Suprapubic skin (tissue), 4 donors: ENCODE data around the gene FRMPD2. TPM values are rescaled to one million over a fixed set of nuclear protein-coding genes. Genes with fewer than 3 reads are reported as not detected.

ENCODE experiments used
- DNase-seq, 2 donors: peaks; one replicate each; pipeline ENCODE4 v3.0.0-alpha.2; 2019; ENCODE audit warnings: low spot score in 2 of 2
- H3K27ac ChIP-seq: fragments of 200-600 bp; sonication (generic); one replicate; pipeline ENCODE4 v1.5.1; 2019
- H3K27me3 ChIP-seq: fragments of 200-600 bp; sonication (generic); one replicate; pipeline ENCODE4 v1.5.1; 2019
- H3K36me3 ChIP-seq: fragments of 200-600 bp; sonication (generic); one replicate; pipeline ENCODE4 v1.5.1; 2019
- H3K4me1 ChIP-seq: fragments of 200-600 bp; sonication (generic); one replicate; pipeline ENCODE4 v1.5.1; 2019
- H3K4me3 ChIP-seq: fragments of 200-600 bp; sonication (generic); one replicate; pipeline ENCODE4 v1.5.1; 2019; ENCODE audit warnings: mild to moderate bottlenecking
- H3K9me3 ChIP-seq: fragments of 200-600 bp; sonication (generic); one replicate; pipeline ENCODE4 v1.5.1; 2019
- EP300 ChIP-seq: sonication (generic); formaldehyde crosslinking; IDR thresholded peaks from one replicate; pipeline ENCODE4 v1.6.1; 2017; ENCODE audit warnings: antibody characterized with exemption
- POLR2A ChIP-seq, 2 donors: fragments of 450-650 bp; IDR thresholded peaks; one replicate each; pipeline ENCODE4 v1.6.1; 2017; ENCODE audit warnings: antibody characterized with exemption in 2 of 2, mild to moderate bottlenecking in 2 of 2, moderate library complexity in 2 of 2
- POLR2AphosphoS5 ChIP-seq, 3 donors: sonication (generic); formaldehyde crosslinking; IDR thresholded peaks; one replicate each; pipeline ENCODE4 v1.6.1; 2017; ENCODE audit warnings: antibody characterized with exemption in 3 of 3
- WGBS: methylation state at CpG from one replicate; pipeline ENCODE4 v1.1.5; 2018; 5-methylcytosine and 5-hydroxymethylcytosine counted together
- total RNA-seq, 4 donors: library from RNA; depleted of rRNA; stranded (reverse); fragments of >200 nt; gene quantifications; one replicate each; pipeline ENCODE4 v1.1.0, GENCODE V29; 2016
- TF ChIP-seq, protein P1 (sequence below), 2 donors: fragments of 200-600 bp in 1 of 2; fragments of 450-650 bp in 1 of 2; sonication (generic) in 1 of 2; IDR thresholded peaks; one replicate each; pipeline ENCODE4 v1.5.1; 2016 to 2019; ENCODE audit warnings: antibody characterized with exemption in 2 of 2, mild to moderate bottlenecking in 1 of 2, moderate library complexity in 1 of 2

Gene FRMPD2
- total RNA-seq, 4 donors from 2014 or later = 0.72 TPM; not detected in 3

GRCh38 chr10:48199580-48200377 lies 74.7 kb downstream of the FRMPD2 start:
- TF ChIP-seq, protein P1, sequence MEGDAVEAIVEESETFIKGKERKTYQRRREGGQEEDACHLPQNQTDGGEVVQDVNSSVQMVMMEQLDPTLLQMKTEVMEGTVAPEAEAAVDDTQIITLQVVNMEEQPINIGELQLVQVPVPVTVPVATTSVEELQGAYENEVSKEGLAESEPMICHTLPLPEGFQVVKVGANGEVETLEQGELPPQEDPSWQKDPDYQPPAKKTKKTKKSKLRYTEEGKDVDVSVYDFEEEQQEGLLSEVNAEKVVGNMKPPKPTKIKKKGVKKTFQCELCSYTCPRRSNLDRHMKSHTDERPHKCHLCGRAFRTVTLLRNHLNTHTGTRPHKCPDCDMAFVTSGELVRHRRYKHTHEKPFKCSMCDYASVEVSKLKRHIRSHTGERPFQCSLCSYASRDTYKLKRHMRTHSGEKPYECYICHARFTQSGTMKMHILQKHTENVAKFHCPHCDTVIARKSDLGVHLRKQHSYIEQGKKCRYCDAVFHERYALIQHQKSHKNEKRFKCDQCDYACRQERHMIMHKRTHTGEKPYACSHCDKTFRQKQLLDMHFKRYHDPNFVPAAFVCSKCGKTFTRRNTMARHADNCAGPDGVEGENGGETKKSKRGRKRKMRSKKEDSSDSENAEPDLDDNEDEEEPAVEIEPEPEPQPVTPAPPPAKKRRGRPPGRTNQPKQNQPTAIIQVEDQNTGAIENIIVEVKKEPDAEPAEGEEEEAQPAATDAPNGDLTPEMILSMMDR (IDR thresholded peaks at IDR 0.05) = no peak
- TF ChIP-seq POLR2A (IDR thresholded peaks at IDR 0.05) = no peak
- TF ChIP-seq POLR2AphosphoS5 (IDR thresholded peaks at IDR 0.05) = no peak
- TF ChIP-seq EP300 = no peak
- WGBS = 80% methylated on average over 9 of the region's 9 CpGs
- peaks cover under 1% of the 10 kb centered on the region for H3K27me3 ChIP-seq
- no peaks in the 10 kb centered on the region for H3K4me1 ChIP-seq
- no peaks in the 10 kb centered on the region for H3K9me3 ChIP-seq
- no peak overlapping the region for H3K27ac ChIP-seq
- no peak overlapping the region for H3K4me3 ChIP-seq
- no peak for DNase-seq
- no peaks in the 10 kb centered on the region for H3K36me3 ChIP-seq

- no peaks in the 10 kb centered on the region for H3K4me1 ChIP-seq
- no peaks in the 10 kb centered on the region for H3K27me3 ChIP-seq
- TF ChIP-seq POLR2A (IDR thresholded peaks at IDR 0.05) (no peak), POLR2AphosphoS5 (IDR thresholded peaks at IDR 0.05) (no peak), EP300 (no peak)
- TF ChIP-seq, protein P1 (IDR thresholded peaks at IDR 0.05) = no peak
- H3K9me3 ChIP-seq = no peaks in the 10 kb centered on the region
- H3K36me3 ChIP-seq = no peaks in the 10 kb centered on the region
- no peak overlapping the region for H3K27ac ChIP-seq
- DNase-seq = no peak
- WGBS = 74% methylated on average over 6 of the region's 6 CpGs
- no peak overlapping the region for H3K4me3 ChIP-seq
These were observed 77.1 kb downstream of the FRMPD2 start for GRCh38 chr10:48197236-48197899.

GRCh38 chr10:48195803-48196202 lies 78.7 kb downstream of the FRMPD2 start:
- TF ChIP-seq EP300 = no peak
- no peak for TF ChIP-seq POLR2A (IDR thresholded peaks at IDR 0.05)
- TF ChIP-seq, protein P1 (IDR thresholded peaks at IDR 0.05) = no peak
- no peak for TF ChIP-seq POLR2AphosphoS5 (IDR thresholded peaks at IDR 0.05)
- H3K4me3 ChIP-seq = no peak overlapping the region

DNA sequence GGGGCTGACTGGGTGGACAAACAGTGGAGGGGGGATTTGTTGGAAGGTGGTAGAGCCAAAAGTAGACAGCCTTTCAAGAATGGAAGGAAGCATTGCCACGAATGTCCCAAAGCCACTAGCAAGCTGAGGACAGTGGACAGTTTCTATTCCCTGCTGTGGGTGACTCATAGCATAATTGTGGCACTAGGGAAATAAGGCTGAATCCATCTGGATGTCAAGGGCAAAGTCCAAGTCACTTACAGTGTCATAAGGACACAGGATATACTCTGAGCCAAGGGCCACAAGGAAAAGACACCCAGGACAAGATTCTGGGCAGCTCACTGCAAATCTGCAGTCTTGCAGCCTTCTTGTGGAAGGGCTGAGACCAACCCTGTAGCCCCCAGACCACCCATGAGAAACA lies 79.7 kb downstream of the FRMPD2 start:
- H3K36me3 ChIP-seq = no peaks in the 10 kb centered on the region
- H3K27me3 ChIP-seq = no peaks in the 10 kb centered on the region
- H3K27ac ChIP-seq = no peak overlapping the region
- H3K4me1 ChIP-seq = no peaks in the 10 kb centered on the region
- no peak for TF ChIP-seq POLR2AphosphoS5 (IDR thresholded peaks at IDR 0.05)
- TF ChIP-seq EP300 = no peak
- no peak for TF ChIP-seq POLR2A (IDR thresholded peaks at IDR 0.05)
- TF ChIP-seq, protein P1 (IDR thresholded peaks at IDR 0.05) = no peak
- DNase-seq = no peak
- no peaks in the 10 kb centered on the region for H3K9me3 ChIP-seq
- H3K4me3 ChIP-seq = no peak overlapping the region
- WGBS = 56% methylated on average over 1 of the region's 1 CpG

More at GRCh38 chr10:48195803-48196202, 78.7 kb downstream of the FRMPD2 start:
- no peaks in the 10 kb centered on the region for H3K9me3 ChIP-seq
- H3K27ac ChIP-seq = no peak overlapping the region
- no peak for DNase-seq
- H3K27me3 ChIP-seq = no peaks in the 10 kb centered on the region
- no peaks in the 10 kb centered on the region for H3K36me3 ChIP-seq
- WGBS = 70% methylated on average over 2 of the region's 2 CpGs
- H3K4me1 ChIP-seq = no peaks in the 10 kb centered on the region

DNA sequence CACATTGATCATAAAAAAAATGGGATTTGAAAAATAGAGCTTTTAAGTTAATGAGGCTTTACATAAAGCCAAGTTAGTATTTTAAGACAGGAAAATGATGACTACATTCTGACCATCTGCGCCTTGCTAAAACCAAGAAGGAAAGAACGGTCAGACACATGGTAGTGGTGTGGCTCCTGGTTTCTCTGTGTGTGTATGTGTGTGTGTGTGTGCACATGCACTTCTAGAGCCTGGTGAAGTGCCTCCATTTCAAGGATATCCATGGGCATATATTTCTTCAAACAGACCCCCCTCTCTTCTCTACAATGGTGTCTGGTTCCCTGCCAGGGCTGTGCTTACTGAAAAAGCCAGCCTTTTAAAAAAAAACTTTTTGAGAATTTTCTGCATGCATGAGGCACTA lies 80.9 kb downstream of the FRMPD2 start:
- H3K9me3 ChIP-seq = no peaks in the 10 kb centered on the region
- TF ChIP-seq POLR2A (IDR thresholded peaks at IDR 0.05) = no peak
- TF ChIP-seq, protein P1 (IDR thresholded peaks at IDR 0.05) = no peak
- no peak for TF ChIP-seq EP300
- TF ChIP-seq POLR2AphosphoS5 (IDR thresholded peaks at IDR 0.05) = no peak
- no peak overlapping the region for H3K27ac ChIP-seq
- no peak overlapping the region for H3K4me3 ChIP-seq
- H3K36me3 ChIP-seq = no peaks in the 10 kb centered on the region
- no peak for DNase-seq
- no peaks in the 10 kb centered on the region for H3K4me1 ChIP-seq
- H3K27me3 ChIP-seq = no peaks in the 10 kb centered on the region
- WGBS = 83% methylated on average over 2 of the region's 2 CpGs
